GM19324 (cell line): ENCODE results near the gene NARS2.
"Not testable (repeated sequence)": the region's sequence is repeated elsewhere in the genome, so short reads cannot be mapped to it uniquely, and the experiment has no call there.

Experiments
- ATAC-seq: cut with Tn5 transposase; IDR thresholded peaks from one replicate; pipeline ENCODE4 v1.9.1; 2021; ENCODE audit warnings: mild to moderate bottlenecking, moderate library complexity; ENCODE audit not compliant: unreplicated experiment, low FRiP score

NARS2 gene

GRCh38 chr11:78577495-78577894 is 2.8 kb upstream of the NARS2 start:
- ATAC-seq = no peak

GRCh38 chr11:78576549-78577097 is 2.0 kb upstream of the NARS2 start:
- no peak for ATAC-seq

- ATAC-seq = no peak
These were observed 814 bp upstream of the NARS2 start for GRCh38 chr11:78575478-78575877.

- ATAC-seq = no peak
These were observed 983 bp downstream of the NARS2 start for GRCh38 chr11:78573681-78574080.

- ATAC-seq = no peak
These were observed 1.4 kb downstream of the NARS2 start for GRCh38 chr11:78573271-78573670.

- no peak for ATAC-seq
These were observed 2.3 kb downstream of the NARS2 start for GRCh38 chr11:78572394-78572793.

- ATAC-seq = no peak
These were observed 4.6 kb downstream of the NARS2 start for GRCh38 chr11:78570031-78570430.

- ATAC-seq = no peak
These were observed 7.5 kb downstream of the NARS2 start for GRCh38 chr11:78567209-78567608.

- no peak for ATAC-seq
These were observed 9.9 kb downstream of the NARS2 start for GRCh38 chr11:78564490-78565467.

GRCh38 chr11:78564037-78564436 is 10.6 kb downstream of the NARS2 start:
- ATAC-seq = not testable (repeated sequence)

GRCh38 chr11:78563090-78563489 is 11.6 kb downstream of the NARS2 start:
- ATAC-seq = not testable (repeated sequence)

- no peak for ATAC-seq
These were observed 12.3 kb downstream of the NARS2 start for GRCh38 chr11:78562398-78562797.

GRCh38 chr11:78560826-78561484 is 13.7 kb downstream of the NARS2 start:
- ATAC-seq = no peak

GRCh38 chr11:78560153-78560552 is 14.5 kb downstream of the NARS2 start:
- ATAC-seq = no peak

- no peak for ATAC-seq
These were observed 17.4 kb downstream of the NARS2 start for GRCh38 chr11:78557236-78557635.

- no peak for ATAC-seq
These were observed 19.1 kb downstream of the NARS2 start for GRCh38 chr11:78555592-78555991.

GRCh38 chr11:78552881-78553280 is 21.8 kb downstream of the NARS2 start:
- no peak for ATAC-seq

- ATAC-seq = not testable (repeated sequence)
These were observed 22.5 kb downstream of the NARS2 start for GRCh38 chr11:78552139-78552538.

GRCh38 chr11:78551066-78551465 is 23.6 kb downstream of the NARS2 start:
- no peak for ATAC-seq

- ATAC-seq = no peak
These were observed 24.8 kb downstream of the NARS2 start for GRCh38 chr11:78549624-78550409.
